ENCODE measurements around the gene CPNE4. TPM values are rescaled to one million over a fixed set of nuclear protein-coding genes. Genes with fewer than 3 reads are reported as not detected.

CPNE4 gene
- total RNA-seq, 1 experiment from 2014 or later, result 5.7 TPM

- intact Hi-C loops (cut with micrococcal nuclease; ENCODE audit: unreplicated experiment), result no loop called here
- TF ChIP-seq EZH2 (IDR thresholded peaks at IDR 0.05; ENCODE audit: borderline replicate concordance, low read depth, low read length, poor library complexity, severe bottlenecking) (no peak), CTCF (conservative IDR thresholded peaks at IDR 0.05; ENCODE audit: low read depth, low read length) (no peak)
- ChIA-PET CTCF (no interaction called here), POLR2A (ENCODE audit: low non-redundant PET) (no interaction called here)
- Histone ChIP-seq H3K27me3 (replicated peaks; ENCODE audit: insufficient read depth, low read depth, low read length, poor library complexity) (no peaks in the 10 kb centered on the region), H3K4me1 (ENCODE audit: insufficient read depth, low read length, poor library complexity, severe bottlenecking) (no peaks in the 10 kb centered on the region), H3K4me3 (ENCODE audit: low read depth, low read length, poor library complexity, severe bottlenecking) (no peak overlapping the region), H3K36me3 (ENCODE audit: insufficient read depth, low read length, poor library complexity, severe bottlenecking) (no peaks in the 10 kb centered on the region), H3K9me3 (ENCODE audit: low read depth, low read length, poor library complexity, severe bottlenecking) (no peaks in the 10 kb centered on the region), H3K27ac (ENCODE audit: low read depth, low read length, poor library complexity, severe bottlenecking) (no peak overlapping the region)
- no TSS peak for BruUV-seq (replicated peaks)
- no peak for DNase-seq (ENCODE audit: low spot score)
Measured at GRCh38 chr3:131804565-131805133, 230.2 kb downstream of the CPNE4 start.

GRCh38 chr3:131803113-131803512 is 231.7 kb downstream of the CPNE4 start:
- ChIA-PET POLR2A (ENCODE audit: low non-redundant PET) (no interaction called here), CTCF (no interaction called here)
- no TSS peak for BruUV-seq (replicated peaks)
- Histone ChIP-seq H3K27ac (ENCODE audit: low read depth, low read length, poor library complexity, severe bottlenecking) (no peak overlapping the region), H3K4me1 (ENCODE audit: insufficient read depth, low read length, poor library complexity, severe bottlenecking) (peaks cover 9% of the 10 kb centered on the region), H3K4me3 (ENCODE audit: low read depth, low read length, poor library complexity, severe bottlenecking) (no peak overlapping the region), H3K27me3 (replicated peaks; ENCODE audit: insufficient read depth, low read depth, low read length, poor library complexity) (no peaks in the 10 kb centered on the region), H3K9me3 (ENCODE audit: low read depth, low read length, poor library complexity, severe bottlenecking) (no peaks in the 10 kb centered on the region), H3K36me3 (ENCODE audit: insufficient read depth, low read length, poor library complexity, severe bottlenecking) (no peaks in the 10 kb centered on the region)
- intact Hi-C loops (cut with micrococcal nuclease; ENCODE audit: unreplicated experiment), result no loop called here
- DNase-seq (ENCODE audit: low spot score), result no peak
- TF ChIP-seq EZH2 (IDR thresholded peaks at IDR 0.05; ENCODE audit: borderline replicate concordance, low read depth, low read length, poor library complexity, severe bottlenecking) (no peak), CTCF (conservative IDR thresholded peaks at IDR 0.05; ENCODE audit: low read depth, low read length) (no peak)

- CTCF ChIA-PET, result no interaction called here
- Histone ChIP-seq H3K4me1 (ENCODE audit: insufficient read depth, low read length, poor library complexity, severe bottlenecking) (peaks cover 20% of the 10 kb centered on the region), H3K27me3 (replicated peaks; ENCODE audit: insufficient read depth, low read depth, low read length, poor library complexity) (no peaks in the 10 kb centered on the region), H3K4me3 (ENCODE audit: low read depth, low read length, poor library complexity, severe bottlenecking) (no peak overlapping the region), H3K9me3 (ENCODE audit: low read depth, low read length, poor library complexity, severe bottlenecking) (no peaks in the 10 kb centered on the region), H3K27ac (ENCODE audit: low read depth, low read length, poor library complexity, severe bottlenecking) (no peak overlapping the region), H3K36me3 (ENCODE audit: insufficient read depth, low read length, poor library complexity, severe bottlenecking) (no peaks in the 10 kb centered on the region)
- POLR2A ChIA-PET (ENCODE audit: low non-redundant PET), result no interaction called here
- no TSS peak for BruUV-seq (replicated peaks)
- DNase-seq (ENCODE audit: low spot score), result no peak
- intact Hi-C loops (cut with micrococcal nuclease; ENCODE audit: unreplicated experiment), result no loop called here
- TF ChIP-seq EZH2 (IDR thresholded peaks at IDR 0.05; ENCODE audit: borderline replicate concordance, low read depth, low read length, poor library complexity, severe bottlenecking) (no peak), CTCF (conservative IDR thresholded peaks at IDR 0.05; ENCODE audit: low read depth, low read length) (no peak)
Measured at GRCh38 chr3:131802029-131802428, 232.8 kb downstream of the CPNE4 start.

All from A673 (cell line).